RKO (cell line): ENCODE measurements around the gene PEMT.

Source experiments
- DNase-seq: peaks from one replicate; pipeline ENCODE4 v3.0.0-alpha.2; 2016; ENCODE audit warnings: low spot score

PEMT gene

GRCh38 chr17:17503566-17504130 lies 87.9 kb downstream of the PEMT start:
- no peak for DNase-seq

DNA sequence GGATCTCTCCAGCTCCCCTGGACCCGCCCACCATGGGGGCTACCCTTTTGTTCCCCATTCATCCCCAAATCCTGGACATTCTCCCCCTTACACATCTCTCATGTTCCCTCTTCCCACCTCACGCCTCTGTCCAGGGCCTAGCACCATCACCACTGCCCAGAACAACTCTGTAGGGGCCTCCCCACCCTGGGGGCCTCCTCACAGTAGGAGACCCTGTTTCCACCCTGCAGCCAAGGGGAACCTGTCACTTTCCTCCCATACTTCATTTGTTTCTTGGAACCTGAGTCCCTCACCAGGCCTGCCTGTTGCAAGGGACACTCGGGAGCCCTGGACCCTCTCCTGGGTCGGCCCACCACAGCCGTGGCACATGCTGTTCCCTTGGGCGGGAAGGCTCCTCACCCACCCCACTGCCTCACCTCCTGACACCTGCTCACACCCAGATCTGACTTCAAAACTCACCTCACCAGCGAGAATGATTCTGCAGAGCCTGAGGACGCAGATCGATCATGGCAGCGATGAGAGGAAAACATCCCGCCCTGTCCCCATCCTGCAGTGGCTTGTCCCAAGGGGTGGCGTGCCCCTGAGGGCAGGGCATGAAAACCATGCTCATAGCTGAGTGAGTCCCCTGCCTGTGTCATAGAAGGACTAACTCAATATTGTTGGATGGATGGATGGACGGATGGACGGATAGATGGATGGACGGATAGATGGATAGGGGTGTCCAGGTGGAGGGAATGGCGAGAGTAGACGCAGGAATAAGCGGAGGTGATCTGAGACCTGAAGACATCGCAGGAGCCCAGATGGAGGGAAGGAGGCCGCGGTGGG lies 88.6 kb downstream of the PEMT start:
- DNase-seq = no peak

GRCh38 chr17:17500999-17501605 lies 90.4 kb downstream of the PEMT start:
- DNase-seq = no peak

GRCh38 chr17:17499402-17500145 lies 91.9 kb downstream of the PEMT start:
- no peak for DNase-seq

GRCh38 chr17:17498606-17499301 lies 92.8 kb downstream of the PEMT start:
- DNase-seq = no peak

- no peak for DNase-seq
These were observed 93.5 kb downstream of the PEMT start for GRCh38 chr17:17497845-17498520.

- no peak for DNase-seq
These were observed 94.3 kb downstream of the PEMT start for GRCh38 chr17:17497065-17497844.

DNA sequence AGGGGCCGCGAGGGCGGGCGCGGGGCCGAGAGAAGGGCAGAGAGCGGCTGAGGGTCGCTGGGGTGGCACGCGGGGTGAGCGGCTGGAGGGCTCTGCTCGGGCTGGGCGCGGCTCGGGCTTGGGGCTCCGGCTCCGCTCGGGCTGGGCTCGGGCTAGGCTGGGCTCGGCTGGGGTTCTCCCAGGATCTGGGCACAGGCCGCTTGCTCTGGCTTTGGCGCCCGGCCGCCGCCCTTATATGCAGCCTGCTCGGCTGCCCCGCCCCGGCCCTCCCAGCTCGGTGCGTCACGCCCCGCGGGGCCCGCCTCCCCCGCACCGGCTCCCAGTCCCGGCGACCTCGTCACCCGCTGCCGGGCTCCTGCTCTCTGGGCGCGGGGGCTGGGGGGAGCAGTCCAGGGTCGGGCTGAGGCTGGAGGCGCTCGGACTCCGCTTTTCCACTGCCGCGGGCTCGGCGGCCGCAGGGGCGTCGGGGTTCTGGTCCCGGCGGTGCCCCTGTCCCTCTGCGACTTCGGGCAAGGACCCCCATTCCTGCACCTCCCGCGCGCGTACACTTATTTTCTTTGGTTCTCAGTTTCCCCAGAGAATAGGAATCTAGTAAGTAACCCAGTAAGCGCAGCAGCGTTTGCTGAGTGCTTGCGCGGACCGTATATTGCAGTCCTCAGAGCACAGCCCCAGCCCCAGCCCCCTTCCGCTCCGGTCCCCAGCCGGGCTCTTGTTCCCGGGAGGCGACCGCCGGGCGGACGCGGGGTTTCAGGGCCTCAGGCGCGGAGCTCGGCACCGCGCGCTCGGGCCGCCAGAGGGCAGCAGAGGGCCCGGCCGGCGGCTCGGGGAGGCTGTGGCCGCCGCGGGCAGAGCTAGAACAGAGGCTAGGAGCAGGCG lies 95.1 kb downstream of the PEMT start, which contains the start of gene RASD1:
Gene RASD1, minus strand, starts transcription at position 207 of the 876 bp plus-strand sequence. CDS start 214 bp downstream, outside the sequence.
- peak; percentile 80 for DNase-seq

DNA sequence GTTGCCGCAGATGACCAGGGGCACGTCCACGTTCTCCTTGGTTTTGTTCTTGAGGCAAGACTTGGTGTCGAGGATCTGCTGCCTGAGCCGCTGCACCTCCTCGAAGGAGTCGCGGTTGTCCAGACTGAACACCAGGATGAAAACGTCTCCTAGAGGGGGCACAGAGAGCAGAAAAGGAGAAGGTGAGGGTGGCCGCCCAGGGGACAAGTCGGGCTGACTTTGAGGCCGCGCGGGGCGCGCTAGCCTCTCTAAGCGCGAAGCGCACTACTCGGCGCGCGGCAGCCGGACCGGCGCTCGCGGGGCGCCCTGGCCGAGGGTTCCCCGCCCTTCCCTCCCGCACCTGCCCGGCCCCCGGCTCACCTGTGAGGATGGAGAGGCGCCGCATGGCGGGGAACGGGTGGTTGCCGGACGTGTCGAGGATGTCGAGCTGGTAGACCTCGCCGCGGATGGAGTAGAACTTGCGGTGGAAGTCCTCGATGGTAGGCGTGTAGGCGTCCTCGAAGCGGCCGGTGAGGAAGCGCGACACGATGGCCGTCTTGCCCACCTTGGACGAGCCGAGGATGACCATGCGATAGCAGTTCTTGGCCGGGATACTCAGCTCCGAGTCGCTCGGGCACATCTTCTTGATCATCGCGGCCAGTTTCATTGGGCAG lies 95.8 kb downstream of the PEMT start:
- DNase-seq = no peak

DNA sequence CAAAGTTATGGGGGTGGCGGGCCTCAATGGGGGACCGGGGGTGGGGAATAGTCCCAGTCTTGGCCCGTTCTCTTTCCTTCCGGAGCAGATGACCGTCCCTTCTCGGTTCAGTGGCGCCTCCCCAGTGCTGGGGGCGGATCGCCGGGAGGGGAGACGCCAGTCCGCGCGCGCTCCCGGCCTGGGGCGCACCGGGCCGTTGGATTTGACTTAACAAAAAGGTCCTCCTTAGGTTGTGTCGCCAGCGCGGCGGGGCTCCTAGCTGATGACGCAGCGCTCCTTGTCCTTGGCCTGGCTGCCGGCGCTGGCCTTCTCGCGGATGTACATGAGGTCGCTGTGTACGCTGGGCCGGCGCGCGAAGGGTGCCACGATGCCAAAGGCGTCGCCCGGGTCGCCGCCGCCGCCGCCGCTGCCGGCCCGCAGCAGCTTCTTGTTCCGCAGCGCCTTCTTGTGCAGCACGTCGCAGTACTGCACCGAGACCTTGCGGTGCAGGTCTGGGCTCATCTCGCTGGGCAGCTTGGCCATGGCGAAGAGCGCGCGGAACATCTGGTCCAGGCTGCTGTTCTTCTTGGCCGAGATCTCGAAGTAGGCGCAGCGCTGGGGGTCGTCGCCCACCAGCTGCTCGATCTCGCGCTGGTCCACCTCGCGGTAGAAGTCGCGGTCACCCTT lies 96.5 kb downstream of the PEMT start:
- DNase-seq = no peak

- no peak for DNase-seq
These were observed 97.0 kb downstream of the PEMT start for GRCh38 chr17:17494499-17494869.

- no peak for DNase-seq
These were observed 97.5 kb downstream of the PEMT start for GRCh38 chr17:17493986-17494466.

DNA sequence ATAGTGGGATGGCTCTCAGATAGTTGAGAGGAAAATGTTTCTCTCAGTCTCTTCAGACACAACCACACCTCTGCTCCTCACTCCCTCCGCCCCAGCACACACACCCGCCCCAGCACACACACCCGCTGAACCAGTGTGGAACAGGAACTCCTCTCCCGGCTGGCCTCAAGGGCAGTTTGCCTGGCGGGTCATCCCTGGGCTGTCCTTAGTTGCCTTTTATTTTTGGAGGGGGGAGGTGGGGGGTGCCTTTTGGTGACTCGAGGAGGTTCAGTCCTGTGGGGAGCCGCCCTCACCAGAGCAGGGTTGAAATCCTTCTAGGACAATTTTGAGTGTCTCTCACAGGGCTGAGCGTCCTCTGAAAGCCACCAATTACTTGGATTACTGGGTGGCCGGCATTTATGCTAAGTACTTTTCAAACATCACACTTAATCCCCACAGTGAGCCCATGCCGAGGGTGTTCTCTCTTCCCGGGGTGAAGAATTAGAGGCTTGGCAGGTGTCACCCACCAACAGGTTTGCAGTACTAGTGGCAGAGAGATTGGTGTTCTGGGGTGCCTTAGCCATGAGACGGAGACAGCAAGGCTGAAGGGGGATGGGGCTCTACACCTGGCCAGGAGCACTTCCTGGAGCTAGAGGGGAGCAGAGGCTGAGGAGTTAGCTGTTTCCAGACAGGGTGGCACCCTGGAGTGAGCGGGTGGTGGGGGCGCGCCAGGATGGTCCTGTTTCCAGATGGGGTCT lies 98.1 kb downstream of the PEMT start:
- DNase-seq = no peak

DNA sequence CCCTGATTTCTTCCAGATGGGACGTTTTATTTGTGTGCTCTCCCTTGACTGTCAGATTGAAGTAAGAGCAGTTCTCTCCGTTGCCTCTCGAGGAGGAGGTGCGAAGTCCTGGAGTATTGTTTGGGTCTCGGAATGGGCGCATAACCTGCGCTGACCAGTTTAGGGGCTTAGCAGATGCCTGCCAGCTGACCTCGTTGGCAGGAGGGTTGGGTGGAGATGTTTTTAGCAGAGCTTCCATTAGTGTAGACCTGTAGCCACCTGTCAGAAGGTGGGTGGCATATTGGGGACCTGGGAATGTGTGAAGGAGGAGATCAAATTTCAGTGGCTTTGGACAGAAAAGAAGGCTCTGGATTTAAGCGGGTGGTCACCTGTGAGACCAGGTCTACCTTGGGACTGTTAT lies 98.9 kb downstream of the PEMT start:
- DNase-seq = no peak

DNA sequence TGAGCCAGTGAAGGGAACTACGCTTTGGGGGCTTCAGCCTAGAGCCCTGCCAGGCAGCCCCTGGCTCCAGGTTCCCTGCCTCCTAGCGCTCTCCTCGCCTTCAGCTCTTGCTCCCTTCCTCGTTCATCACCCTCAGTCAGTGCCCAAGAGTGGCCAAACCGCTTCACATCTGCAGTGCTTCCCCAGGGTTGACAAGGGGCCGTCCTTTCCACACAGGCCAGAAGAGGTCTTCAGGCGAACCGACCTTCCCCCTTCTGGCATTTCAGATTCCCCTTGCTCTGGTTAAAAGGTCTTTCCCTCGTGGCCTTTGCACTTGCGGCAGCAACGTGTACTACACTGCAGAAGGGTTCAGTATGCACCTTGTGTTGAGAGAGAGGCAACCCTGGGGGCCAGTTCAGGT lies 99.4 kb downstream of the PEMT start:
- DNase-seq = no peak

DNA sequence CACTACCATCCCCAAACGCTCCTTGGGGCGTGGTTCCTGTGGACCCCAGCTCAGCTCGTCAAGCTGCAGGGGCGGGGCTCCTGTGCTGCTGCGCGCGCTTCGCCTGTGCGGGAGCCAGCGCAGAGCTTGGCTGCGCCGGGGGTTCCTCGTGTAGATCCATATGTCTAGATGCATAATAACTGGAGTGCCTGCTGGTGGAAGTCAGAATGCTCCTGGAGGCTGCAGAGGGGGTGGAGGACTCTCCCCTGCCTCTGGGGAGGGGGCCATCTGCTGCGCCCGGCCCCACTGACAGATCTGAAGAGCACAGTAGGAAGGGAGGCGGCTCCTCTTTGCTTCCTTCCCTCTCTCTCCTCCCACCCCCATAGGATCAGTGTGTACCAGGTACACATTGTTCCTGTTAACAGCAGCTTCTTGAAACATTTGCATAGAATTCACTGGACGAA lies 99.9 kb downstream of the PEMT start:
- no peak for DNase-seq

DNA sequence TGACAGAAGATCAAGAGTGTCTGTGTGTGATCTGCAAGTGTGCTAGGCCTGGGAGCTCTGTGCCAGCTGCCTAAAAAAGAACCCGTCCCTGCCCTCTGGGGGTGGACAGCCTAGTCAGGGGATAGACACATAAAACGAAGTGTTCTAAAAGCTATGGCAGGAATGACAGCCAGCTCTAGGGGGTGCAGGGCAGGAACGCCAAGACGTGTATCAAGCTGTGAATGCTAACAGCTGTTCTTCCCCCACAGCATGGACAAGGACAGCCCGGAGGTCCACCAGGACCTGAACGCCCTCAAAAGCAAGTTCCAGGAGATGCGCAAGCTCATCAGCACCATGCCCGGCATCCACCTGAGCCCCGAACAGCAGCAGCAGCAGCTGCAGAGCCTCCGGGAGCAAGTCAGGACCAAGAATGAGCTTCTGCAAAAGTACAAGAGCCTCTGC lies 100.5 kb downstream of the PEMT start:
- no peak for DNase-seq
